ENCODE data around the gene ZMYND15.

- TF ChIP-seq CTCF (IDR thresholded peaks at IDR 0.05; ENCODE audit: low read depth, low read length, poor library complexity, severe bottlenecking) (no peak), EZH2phosphoT487 (IDR thresholded peaks at IDR 0.05; ENCODE audit: borderline replicate concordance, low read length) (no peak)
These were observed 38.5 kb upstream of the ZMYND15 start for GRCh38 chr17:4701116-4701515.

Measured in DOHH2 (cell line).